Central memory CD8-positive, alpha-beta T cell (primary cell): ENCODE data around the gene KRTAP16-1.
"Not testable (repeated sequence)": the region's sequence is repeated elsewhere in the genome, so short reads cannot be mapped to it uniquely, and the experiment has no call there.

Experiments used
- ATAC-seq: fragments of 150-1000 bp; cut with Tn5 transposase; replicated peaks from 2 replicates; pipeline ENCODE4 v1.10.0; 2022; ENCODE audit warnings: mild to moderate bottlenecking, moderate FRiP score, moderate number of reproducible peaks; ENCODE audit not compliant: poor library complexity, severe bottlenecking; ENCODE audit errors: extremely low read depth
- DNase-seq, 2 donors: peaks; one replicate each; pipeline ENCODE4 v3.0.0; 2021; ENCODE audit warnings: low spot score in 2 of 2
- H3K27ac Mint-ChIP-seq: one replicate; pipeline ENCODE4 v1.8.0; 2022; ENCODE audit warnings: low read depth, mild to moderate bottlenecking, moderate library complexity, mixed read lengths
- H3K27me3 Mint-ChIP-seq: one replicate; pipeline ENCODE4 v1.8.0; 2022; ENCODE audit warnings: mixed read lengths
- H3K36me3 Mint-ChIP-seq: one replicate; pipeline ENCODE4 v1.8.0; 2022; ENCODE audit warnings: mild to moderate bottlenecking, moderate library complexity, mixed read lengths; ENCODE audit not compliant: insufficient read depth
- H3K4me1 Mint-ChIP-seq: one replicate; pipeline ENCODE4 v1.8.0; 2022; ENCODE audit warnings: mixed read lengths
- H3K4me3 Mint-ChIP-seq: one replicate; pipeline ENCODE4 v1.8.0; 2022; ENCODE audit warnings: mild to moderate bottlenecking, moderate library complexity, mixed read lengths
- H3K9me3 Mint-ChIP-seq: one replicate; pipeline ENCODE4 v1.8.0; 2022; ENCODE audit warnings: mixed read lengths

Gene KRTAP16-1

GRCh38 chr17:41278176-41278955 lies 30.7 kb downstream of the KRTAP16-1 start:
- Mint-ChIP-seq H3K4me3 (no peak overlapping the region), H3K36me3 (no peaks in the 10 kb centered on the region), H3K9me3 (no peaks in the 10 kb centered on the region), H3K4me1 (no peaks in the 10 kb centered on the region), H3K27ac (no peak overlapping the region), H3K27me3 (peaks cover 38% of the 10 kb centered on the region)
- DNase-seq, result no peak
- ATAC-seq, result no peak

GRCh38 chr17:41275648-41276190 lies 33.4 kb downstream of the KRTAP16-1 start, which contains the start of gene KRTAP9-7:
TSS of gene KRTAP9-7 (plus strand) at chr17:41275698. CDS start at chr17:41275698, 0 bp downstream.
- ATAC-seq, DNase-seq, H3K36me3 Mint-ChIP-seq, H3K4me3 Mint-ChIP-seq, H3K9me3 Mint-ChIP-seq, H3K4me1 Mint-ChIP-seq, H3K27ac Mint-ChIP-seq: not testable (repeated sequence)
- H3K27me3 Mint-ChIP-seq, result peaks cover 47% of the 10 kb centered on the region

DNA sequence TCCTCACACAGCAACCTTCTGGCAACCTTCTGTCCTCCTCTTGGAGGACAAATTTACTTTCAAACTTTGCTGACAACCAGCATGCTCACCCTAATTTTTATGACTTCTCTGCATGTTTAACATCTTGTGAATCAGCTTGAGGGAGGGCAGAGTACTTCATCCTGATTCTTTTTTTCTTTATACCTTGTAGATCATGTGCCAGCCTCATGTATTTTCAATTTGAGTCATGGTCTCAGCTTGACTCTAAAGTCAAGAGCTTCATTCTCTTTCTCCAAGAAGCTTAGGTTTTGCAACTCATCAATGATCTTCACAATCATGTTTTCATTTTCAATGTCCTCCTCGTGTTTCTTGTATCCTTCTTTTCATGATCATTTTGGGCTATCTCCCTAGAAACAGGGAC lies 37.3 kb downstream of the KRTAP16-1 start:
- Mint-ChIP-seq H3K27me3 (peaks cover 42% of the 10 kb centered on the region), H3K36me3 (no peaks in the 10 kb centered on the region), H3K4me1 (no peaks in the 10 kb centered on the region), H3K9me3 (no peaks in the 10 kb centered on the region), H3K27ac (no peak overlapping the region), H3K4me3 (no peak overlapping the region)
- ATAC-seq, result no peak
- DNase-seq, result no peak

- H3K9me3 Mint-ChIP-seq, ATAC-seq, DNase-seq, H3K4me1 Mint-ChIP-seq, H3K4me3 Mint-ChIP-seq, H3K27ac Mint-ChIP-seq, H3K36me3 Mint-ChIP-seq: not testable (repeated sequence)
- peaks cover 42% of the 10 kb centered on the region for H3K27me3 Mint-ChIP-seq
Observed at GRCh38 chr17:41271323-41271722, 37.8 kb downstream of the KRTAP16-1 start.

- ATAC-seq (no peak), DNase-seq (no peak)
- no peaks in the 10 kb centered on the region for H3K36me3 Mint-ChIP-seq
- no peak overlapping the region for H3K4me3 Mint-ChIP-seq
- no peaks in the 10 kb centered on the region for H3K4me1 Mint-ChIP-seq
- peaks cover 45% of the 10 kb centered on the region for H3K27me3 Mint-ChIP-seq
- H3K9me3 Mint-ChIP-seq, result no peaks in the 10 kb centered on the region
- H3K27ac Mint-ChIP-seq, result no peak overlapping the region
Observed at GRCh38 chr17:41267711-41268110, 41.4 kb downstream of the KRTAP16-1 start.

- H3K9me3 Mint-ChIP-seq, result no peaks in the 10 kb centered on the region
- ATAC-seq, result no peak
- no peak for DNase-seq
- H3K4me3 Mint-ChIP-seq, result no peak within 1 kb of the TSS
- peaks cover 62% of the 10 kb centered on the region for H3K27me3 Mint-ChIP-seq
- H3K27ac Mint-ChIP-seq, result no peak within 1 kb of the TSS
- H3K36me3 Mint-ChIP-seq, result no peaks in the 10 kb centered on the region
- H3K4me1 Mint-ChIP-seq, result peaks cover 5% of the 10 kb centered on the region
Observed at GRCh38 chr17:41265078-41265477, 44.0 kb downstream of the KRTAP16-1 start, which contains the start of gene KRTAP9-6. TSS of gene KRTAP9-6 (plus strand) at chr17:41265378. CDS start at chr17:41265378, 0 bp downstream.

GRCh38 chr17:41264599-41264998 lies 44.5 kb downstream of the KRTAP16-1 start:
- H3K4me3 Mint-ChIP-seq, result no peak overlapping the region
- H3K27ac Mint-ChIP-seq, result no peak overlapping the region
- DNase-seq (no peak), ATAC-seq (no peak)
- peaks cover 67% of the 10 kb centered on the region for H3K27me3 Mint-ChIP-seq
- no peaks in the 10 kb centered on the region for H3K9me3 Mint-ChIP-seq
- H3K36me3 Mint-ChIP-seq, result no peaks in the 10 kb centered on the region
- H3K4me1 Mint-ChIP-seq, result peaks cover 5% of the 10 kb centered on the region

DNA sequence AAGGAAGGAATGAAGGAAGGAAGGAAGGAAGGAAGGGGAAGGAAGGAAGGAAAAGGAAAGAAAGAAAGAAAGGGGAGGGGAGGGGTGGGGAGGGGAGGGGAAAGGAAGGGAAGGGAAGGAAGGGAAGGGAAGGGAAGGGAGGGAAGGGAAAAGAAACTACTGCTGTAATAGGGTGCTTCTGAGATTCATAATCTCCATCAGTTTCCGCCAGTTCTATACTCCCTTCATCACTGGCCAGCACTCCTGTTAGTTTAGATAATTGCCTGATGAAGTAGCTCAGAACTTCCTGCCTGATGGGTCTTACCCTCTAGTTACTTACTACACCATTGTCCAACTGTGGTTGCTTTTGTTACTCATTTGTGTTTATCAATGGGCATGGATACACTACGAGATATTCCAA lies 45.9 kb downstream of the KRTAP16-1 start:
- H3K4me1 Mint-ChIP-seq, result peaks cover 5% of the 10 kb centered on the region

DNA sequence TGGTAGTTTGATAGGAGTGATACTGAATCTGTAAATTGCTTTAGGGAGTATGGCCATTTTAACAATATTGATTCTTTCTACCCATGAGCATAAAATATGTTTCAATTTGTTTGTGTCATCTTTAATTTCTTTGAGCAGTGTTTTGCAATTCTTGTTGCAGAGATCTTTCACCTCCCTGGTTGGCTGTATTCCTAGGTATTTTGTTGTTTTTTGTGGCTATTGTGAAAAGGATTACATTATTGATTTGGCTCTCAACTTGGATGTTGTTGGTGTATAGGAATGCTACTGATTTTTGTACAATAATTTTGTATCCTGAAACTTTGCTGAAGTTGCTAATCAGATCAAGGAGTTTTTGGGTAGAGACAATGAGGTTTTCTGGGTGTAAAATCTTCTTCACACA lies 50.7 kb downstream of the KRTAP16-1 start:
- Mint-ChIP-seq H3K9me3 (no peaks in the 10 kb centered on the region), H3K27me3 (peaks cover 80% of the 10 kb centered on the region), H3K4me3 (no peak overlapping the region), H3K4me1 (peaks cover 5% of the 10 kb centered on the region), H3K27ac (no peak overlapping the region), H3K36me3 (no peaks in the 10 kb centered on the region)
- no peak for ATAC-seq
- no peak for DNase-seq

More for the DNA sequence above, 45.9 kb downstream of the KRTAP16-1 start:
- H3K27ac Mint-ChIP-seq, result no peak overlapping the region
- H3K4me3 Mint-ChIP-seq, result no peak overlapping the region
- ATAC-seq, result no peak
- H3K36me3 Mint-ChIP-seq, result no peaks in the 10 kb centered on the region
- peaks cover 75% of the 10 kb centered on the region for H3K27me3 Mint-ChIP-seq
- H3K9me3 Mint-ChIP-seq, result no peaks in the 10 kb centered on the region
- no peak for DNase-seq
